H1 (cell line): Measurements from ENCODE around the gene MICOS13.

Experiments used
- CEBPB ChIP-seq: IDR thresholded peaks from 2 replicates; pipeline ENCODE4 v1.6.1; 2012; ENCODE audit warnings: low read depth, low read length
- EP300 ChIP-seq, 2 experiments: IDR thresholded peaks; 1 replicate in 1 of 2; 2 replicates in 1 of 2; pipeline ENCODE4 v1.6.1; 2011 to 2012; ENCODE audit warnings: low read depth in 2 of 2, low read length in 2 of 2, mild to moderate bottlenecking in 2 of 2, borderline replicate concordance in 1 of 2, inconsistent platforms in 1 of 2, moderate library complexity in 1 of 2
- EZH2 ChIP-seq: fragments of 200-600 bp; sonication (generic); IDR thresholded peaks from 2 replicates; pipeline ENCODE4 v1.7.1; 2012; ENCODE audit warnings: low read depth, mild to moderate bottlenecking, moderate library complexity, low read length, inconsistent platforms; ENCODE audit not compliant: severe bottlenecking
- PHF8 ChIP-seq: fragments of 200-600 bp; sonication (generic); conservative IDR thresholded peaks from 2 replicates; pipeline ENCODE4 v1.7.1; 2012; ENCODE audit warnings: low read depth, mild to moderate bottlenecking, inconsistent platforms, low read length, moderate library complexity
- POLR2A ChIP-seq, 2 experiments: IDR thresholded peaks; 1 replicate in 1 of 2; 2 replicates in 1 of 2; pipeline ENCODE4 v1.6.1; 2011; ENCODE audit warnings: low read depth in 2 of 2, low read length in 2 of 2, mild to moderate bottlenecking in 2 of 2; ENCODE audit errors: control extremely low read depth in 1 of 2
- POLR2AphosphoS5 ChIP-seq: IDR thresholded peaks from 2 replicates; pipeline ENCODE4 v1.6.1; 2011; ENCODE audit warnings: low read depth, low read length
- RAD21 ChIP-seq, 2 experiments: IDR thresholded peaks in 1 of 2; conservative IDR thresholded peaks in 1 of 2; 2 replicates each; pipeline ENCODE4 v1.6.1; 2011; ENCODE audit warnings: low read depth in 2 of 2, low read length in 2 of 2, improper control_type of control experiment in 1 of 2, inconsistent platforms in 1 of 2, mild to moderate bottlenecking in 1 of 2, moderate library complexity in 1 of 2
- SRF ChIP-seq: IDR thresholded peaks from 2 replicates; pipeline ENCODE4 v1.6.1; 2011; ENCODE audit warnings: mild to moderate bottlenecking, low read depth, low read length, moderate library complexity
- SUZ12 ChIP-seq: fragments of 200-600 bp; sonication (generic); IDR thresholded peaks from 2 replicates; pipeline ENCODE4 v1.6.1; 2012; ENCODE audit warnings: mild to moderate bottlenecking, inconsistent platforms, low read length, moderate library complexity, mixed read lengths
- YY1 ChIP-seq: IDR thresholded peaks from 2 replicates; pipeline ENCODE4 v1.6.1; 2011; ENCODE audit warnings: low read depth, mild to moderate bottlenecking, low read length
- ZNF274 ChIP-seq: IDR thresholded peaks from 2 replicates; pipeline ENCODE4 v1.7.0; 2012; ENCODE audit warnings: low read length, borderline replicate concordance; ENCODE audit errors: extremely low read depth
- TF ChIP-seq, protein P1 (sequence below), 3 experiments: IDR thresholded peaks; 1 replicate in 2 of 3; 2 replicates in 1 of 3; pipeline versions ENCODE4 v1.5.1 to v1.6.1; 2011; ENCODE audit warnings: low read length in 3 of 3, mild to moderate bottlenecking in 3 of 3, inconsistent platforms in 2 of 3, low read depth in 1 of 3, moderate library complexity in 1 of 3; ENCODE audit not compliant: insufficient read depth in 1 of 3; ENCODE audit errors: control extremely low read depth in 1 of 3

GRCh38 chr19:5695649-5696195, 15.4 kb upstream of the MICOS13 start:
- TF ChIP-seq EZH2 = no peak
- no peak; a peak in 1 of 3 replicates for TF ChIP-seq POLR2A (IDR thresholded peaks at IDR 0.05; ENCODE audit: control extremely low read depth in 1 of 2, low read depth in 2 of 2, low read length in 2 of 2)
- TF ChIP-seq, protein P1, sequence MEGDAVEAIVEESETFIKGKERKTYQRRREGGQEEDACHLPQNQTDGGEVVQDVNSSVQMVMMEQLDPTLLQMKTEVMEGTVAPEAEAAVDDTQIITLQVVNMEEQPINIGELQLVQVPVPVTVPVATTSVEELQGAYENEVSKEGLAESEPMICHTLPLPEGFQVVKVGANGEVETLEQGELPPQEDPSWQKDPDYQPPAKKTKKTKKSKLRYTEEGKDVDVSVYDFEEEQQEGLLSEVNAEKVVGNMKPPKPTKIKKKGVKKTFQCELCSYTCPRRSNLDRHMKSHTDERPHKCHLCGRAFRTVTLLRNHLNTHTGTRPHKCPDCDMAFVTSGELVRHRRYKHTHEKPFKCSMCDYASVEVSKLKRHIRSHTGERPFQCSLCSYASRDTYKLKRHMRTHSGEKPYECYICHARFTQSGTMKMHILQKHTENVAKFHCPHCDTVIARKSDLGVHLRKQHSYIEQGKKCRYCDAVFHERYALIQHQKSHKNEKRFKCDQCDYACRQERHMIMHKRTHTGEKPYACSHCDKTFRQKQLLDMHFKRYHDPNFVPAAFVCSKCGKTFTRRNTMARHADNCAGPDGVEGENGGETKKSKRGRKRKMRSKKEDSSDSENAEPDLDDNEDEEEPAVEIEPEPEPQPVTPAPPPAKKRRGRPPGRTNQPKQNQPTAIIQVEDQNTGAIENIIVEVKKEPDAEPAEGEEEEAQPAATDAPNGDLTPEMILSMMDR (IDR thresholded peaks at IDR 0.05; ENCODE audit: control extremely low read depth in 1 of 3, insufficient read depth in 1 of 3, low read depth in 1 of 3, low read length in 3 of 3) = no peak
- TF ChIP-seq RAD21 (IDR thresholded peaks at IDR 0.05 in 1 of 2, conservative IDR thresholded peaks at IDR 0.05 in 1 of 2; ENCODE audit: low read depth in 2 of 2, low read length in 2 of 2) = no peak
- TF ChIP-seq YY1 = no peak
- no peak for TF ChIP-seq SRF
- no peak for TF ChIP-seq PHF8
- TF ChIP-seq EP300 (IDR thresholded peaks at IDR 0.05; ENCODE audit: borderline replicate concordance in 1 of 2, low read depth in 2 of 2, low read length in 2 of 2) = no peak
- TF ChIP-seq ZNF274 = no peak
- TF ChIP-seq POLR2AphosphoS5 = peak; percentile 60; the same call in 1 of the 2 replicates
- no peak for TF ChIP-seq SUZ12
- no peak for TF ChIP-seq CEBPB
